Effector CD8-positive, alpha-beta T cell (primary cell): ENCODE data around the gene PCNT.
"Not testable (repeated sequence)": the region's sequence is repeated elsewhere in the genome, so short reads cannot be mapped to it uniquely, and the experiment has no call there.

ENCODE experiments used
- DNase-seq: peaks from one replicate; lab custom pipeline; 2025; lab: John Stamatoyannopoulos, UW

PCNT gene

DNA sequence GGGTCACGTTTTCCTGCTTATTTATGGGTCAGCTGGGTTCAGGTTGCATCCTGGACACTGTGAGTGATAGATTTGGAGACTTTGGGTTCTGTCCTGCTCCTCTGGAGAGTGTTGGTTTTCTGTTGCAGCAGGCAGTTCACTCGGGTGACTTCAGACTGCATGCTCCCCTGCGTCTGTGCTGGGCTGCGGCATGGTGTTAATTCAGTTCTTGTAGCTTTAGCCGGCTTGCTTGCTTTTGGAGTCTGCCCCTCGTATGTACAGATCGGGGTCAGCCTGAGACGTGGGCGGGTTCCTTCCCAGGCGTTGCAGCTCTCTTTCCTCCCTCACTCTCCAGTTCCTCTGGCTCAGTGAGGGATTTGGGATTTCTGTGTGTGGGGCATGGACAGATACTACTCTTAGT lies 38.0 kb downstream of the PCNT start:
- no peak for DNase-seq

DNA sequence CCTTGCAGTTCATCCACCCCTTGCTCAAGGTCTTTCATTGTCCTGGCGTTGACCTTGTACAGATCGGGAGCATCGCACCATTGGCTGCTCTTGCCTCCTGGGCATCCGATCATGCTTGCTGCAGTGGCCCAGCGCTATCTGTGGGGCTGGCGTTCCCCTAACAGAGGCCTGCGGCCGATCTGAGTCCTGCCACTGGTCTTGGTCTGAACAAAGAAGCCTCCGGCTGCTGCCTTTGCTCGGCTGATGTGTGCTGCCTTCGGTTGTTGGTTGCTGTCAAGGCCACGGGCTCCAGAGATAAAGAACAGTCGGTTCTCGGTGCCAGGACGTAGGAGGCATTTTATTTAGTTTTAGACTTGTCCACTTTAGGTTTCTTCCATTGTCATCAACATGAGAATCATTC lies 39.0 kb downstream of the PCNT start:
- no peak for DNase-seq

DNA sequence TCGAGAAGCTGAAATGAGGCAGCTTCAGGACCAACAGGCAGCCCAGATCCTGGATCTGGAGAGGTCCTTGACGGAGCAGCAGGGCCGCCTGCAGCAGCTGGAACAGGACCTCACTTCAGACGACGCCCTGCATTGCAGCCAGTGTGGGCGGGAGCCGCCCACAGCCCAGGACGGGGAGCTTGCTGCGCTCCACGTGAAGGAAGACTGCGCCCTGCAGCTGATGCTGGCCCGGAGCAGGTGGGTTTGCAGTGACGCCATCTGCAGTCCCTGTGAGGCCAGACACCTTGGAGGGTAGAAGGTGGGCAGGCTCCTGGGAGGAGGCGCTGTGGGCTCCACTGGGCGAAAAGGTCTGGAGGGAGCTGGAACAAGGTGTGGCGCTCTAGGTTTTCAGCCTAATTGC lies 39.7 kb downstream of the PCNT start:
- no peak for DNase-seq

DNA sequence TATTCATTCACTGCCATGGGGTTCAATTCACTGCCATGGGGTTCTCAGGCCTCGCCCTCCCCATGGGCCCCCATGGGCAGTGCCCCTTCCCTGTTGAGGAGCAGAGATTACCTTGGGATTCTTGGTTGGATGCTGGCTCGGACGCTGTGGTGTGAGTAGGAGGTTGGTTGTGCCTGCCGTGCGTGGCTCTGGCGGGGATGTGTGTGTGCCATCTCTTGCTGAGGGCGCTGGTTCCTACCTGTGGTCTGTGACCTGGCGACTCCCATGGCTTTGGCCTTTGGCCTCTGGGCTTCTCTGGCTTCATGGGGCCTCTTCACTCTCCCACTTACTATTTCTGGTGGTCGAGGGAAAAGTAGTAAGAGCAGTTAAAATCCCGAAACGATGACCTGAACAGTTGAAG lies 42.1 kb downstream of the PCNT start:
- DNase-seq: no peak

DNA sequence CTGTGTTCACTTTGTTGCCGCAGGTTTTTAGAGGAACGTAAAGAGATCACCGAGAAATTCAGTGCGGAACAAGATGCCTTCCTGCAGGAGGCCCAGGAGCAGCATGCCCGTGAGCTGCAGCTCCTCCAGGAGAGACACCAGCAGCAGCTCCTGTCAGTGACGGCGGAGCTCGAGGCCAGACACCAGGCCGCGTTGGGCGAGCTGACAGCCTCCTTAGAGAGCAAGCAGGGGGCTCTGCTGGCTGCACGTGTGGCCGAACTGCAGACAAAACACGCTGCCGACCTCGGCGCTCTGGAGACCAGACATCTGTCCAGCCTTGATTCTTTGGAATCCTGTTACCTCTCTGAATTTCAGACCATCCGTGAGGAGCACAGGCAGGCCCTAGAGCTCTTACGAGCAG lies 42.6 kb downstream of the PCNT start:
- no peak for DNase-seq

DNA sequence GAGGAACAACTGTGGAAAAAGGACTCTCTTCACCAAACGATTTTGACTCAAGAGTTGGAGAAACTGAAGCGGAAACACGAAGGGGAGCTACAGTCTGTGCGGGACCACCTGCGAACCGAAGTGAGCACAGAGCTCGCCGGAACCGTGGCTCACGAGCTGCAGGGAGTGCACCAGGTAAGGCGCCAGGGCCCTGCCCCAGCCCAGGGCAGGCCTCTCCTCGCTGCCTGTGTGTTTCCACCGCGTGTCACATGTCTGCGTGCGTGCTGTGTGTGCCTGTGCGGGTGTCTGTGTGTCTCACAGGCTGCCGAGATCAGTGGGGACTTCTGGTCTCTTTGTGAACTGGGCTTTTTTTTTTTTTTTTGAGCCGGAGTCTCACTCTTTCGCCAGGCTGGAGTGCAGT lies 43.0 kb downstream of the PCNT start:
- DNase-seq: no peak

DNA sequence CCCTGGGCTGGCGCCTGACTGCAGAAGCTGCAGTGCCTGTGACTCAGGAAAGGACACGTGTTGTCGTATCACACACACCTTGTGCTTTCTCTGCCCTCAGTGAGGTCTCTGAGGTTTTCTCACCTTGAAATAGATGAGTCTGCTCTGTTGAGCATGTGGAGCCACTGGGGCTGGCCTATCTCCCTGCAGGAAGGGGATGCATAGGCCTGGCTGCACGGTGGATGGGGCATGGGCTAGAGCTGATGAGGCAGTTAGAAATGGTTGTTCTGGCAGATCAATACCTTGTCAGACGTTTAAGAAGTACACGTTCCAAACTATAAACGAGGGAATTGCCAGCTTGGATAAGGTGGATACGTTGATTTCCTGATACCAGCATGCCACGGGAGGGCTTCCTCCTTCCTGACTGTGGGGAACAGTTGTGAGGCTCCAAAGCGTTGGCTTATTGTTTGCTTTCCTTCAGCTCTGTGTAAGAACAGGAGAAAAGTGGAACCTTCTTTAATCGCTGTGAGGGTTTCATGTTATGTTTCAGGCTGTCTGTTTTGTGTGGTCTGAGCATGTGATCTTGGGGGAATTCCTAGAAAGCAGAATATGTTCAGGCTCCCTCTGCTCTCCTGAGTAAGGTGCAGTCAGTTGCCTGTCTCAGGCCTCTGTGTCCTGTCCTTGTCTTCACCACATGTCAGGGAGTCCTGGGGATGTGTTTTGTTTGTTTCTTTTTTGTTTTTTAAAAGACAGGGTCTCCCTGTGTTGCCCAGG lies 44.8 kb downstream of the PCNT start:
- no peak for DNase-seq

DNA sequence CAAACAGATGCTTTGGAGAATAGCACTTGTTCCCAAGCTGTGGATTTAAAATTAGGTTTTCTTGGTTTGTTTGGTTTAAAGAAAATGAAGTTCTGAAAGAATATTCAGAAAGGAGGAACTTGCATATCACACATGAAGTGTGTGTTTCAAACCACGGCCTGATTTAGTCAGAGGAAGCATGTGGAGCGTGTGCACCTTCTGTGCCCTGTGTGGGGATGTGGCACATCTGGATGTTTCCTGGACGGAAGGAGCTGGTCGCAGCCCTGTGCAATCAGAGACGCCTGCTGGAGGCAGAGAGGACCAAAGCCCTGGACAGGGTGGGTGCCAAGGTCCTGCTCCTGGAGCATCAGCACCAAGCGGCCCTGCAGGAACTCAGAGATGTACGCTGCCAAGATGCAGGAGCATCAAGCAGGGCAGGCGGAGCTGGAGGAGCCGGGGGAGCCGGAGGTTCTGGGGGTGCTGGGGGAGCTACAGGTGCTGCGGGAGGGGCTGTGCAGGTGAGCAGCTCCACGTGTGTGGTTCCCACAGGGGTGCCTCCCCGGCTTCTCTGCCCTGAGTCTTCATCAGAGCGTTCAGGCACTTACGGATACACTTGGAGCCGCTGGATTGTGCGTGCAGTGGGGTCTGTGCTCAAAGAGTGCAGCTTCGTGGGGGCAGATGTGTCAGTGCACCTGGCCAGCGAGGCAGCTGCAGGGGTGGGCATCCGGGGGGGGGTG lies 45.7 kb downstream of the PCNT start:
- no peak for DNase-seq

DNA sequence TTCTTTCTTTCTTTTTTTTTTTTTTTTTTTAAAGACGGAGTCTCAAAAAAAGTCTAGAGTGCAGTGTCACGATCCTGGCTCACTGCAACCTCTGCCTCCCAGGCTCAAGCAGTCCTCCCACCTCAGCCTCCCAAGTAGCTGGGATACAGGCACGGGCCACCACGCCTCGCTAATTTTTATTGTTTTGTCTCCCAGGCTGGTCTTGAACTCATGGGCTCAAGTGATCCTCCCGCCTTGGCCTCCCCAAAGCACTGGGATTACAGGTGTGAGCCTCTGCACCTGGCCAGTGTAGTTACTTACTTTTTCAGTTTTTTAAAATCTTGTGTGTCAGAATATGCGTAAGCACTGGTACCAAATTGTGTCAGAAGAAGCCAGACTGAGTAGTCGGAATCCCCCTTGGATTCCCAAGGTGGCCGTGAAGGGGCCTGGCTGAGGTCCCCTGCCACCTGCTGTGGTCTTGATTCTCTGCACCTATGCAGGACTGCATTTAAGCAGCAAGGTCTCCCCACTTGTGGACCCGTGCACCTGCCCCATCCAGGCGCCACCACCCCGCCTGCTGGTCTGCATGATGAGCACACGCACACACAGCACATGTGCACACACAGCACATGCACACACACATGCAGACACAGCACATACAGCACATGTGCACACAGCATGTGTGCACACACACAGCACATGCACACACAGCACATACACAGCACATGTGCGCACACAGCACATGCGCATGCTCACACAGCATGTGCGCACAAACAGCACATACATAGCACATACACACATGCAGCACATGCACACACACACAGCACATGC lies 47.5 kb downstream of the PCNT start:
- DNase-seq: no peak

DNA sequence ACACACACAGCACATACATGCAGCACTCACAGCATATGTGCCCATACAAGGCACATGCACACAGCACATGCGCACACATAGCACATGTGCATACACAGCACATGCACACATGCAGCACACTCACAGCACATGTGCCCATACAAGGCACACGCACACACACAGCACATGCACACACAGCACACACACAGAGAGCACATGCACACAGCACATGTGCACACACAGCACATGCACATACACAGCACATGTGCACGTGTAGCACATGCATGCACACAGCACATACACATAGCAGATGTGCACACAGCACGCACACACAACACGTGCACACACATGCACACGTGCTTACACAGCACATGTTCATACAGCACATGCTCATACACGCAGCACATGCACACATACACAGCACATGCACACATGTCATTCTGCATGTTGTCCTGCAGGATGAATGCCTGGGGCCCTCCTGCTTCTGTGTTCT lies 48.1 kb downstream of the PCNT start:
- no peak for DNase-seq

DNA sequence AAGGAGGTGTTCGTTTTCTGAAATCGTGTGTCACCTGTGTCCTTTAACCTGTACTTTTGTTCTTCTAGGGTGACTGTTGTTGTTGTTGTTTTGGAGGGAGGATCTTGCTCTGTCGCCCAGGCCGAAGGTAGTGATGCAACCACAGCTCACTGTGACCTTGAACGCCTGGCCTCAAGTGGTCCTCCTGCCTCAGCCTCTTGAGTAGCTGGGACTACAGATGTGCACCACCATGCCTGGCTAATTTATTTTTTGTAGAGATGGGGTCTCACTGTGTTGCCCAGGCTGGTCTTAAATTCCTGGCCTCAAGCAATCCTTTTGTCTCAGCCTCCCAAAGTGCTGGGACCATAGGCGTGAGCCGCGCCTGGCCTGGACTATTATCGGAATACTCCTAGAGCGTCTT lies 49.0 kb downstream of the PCNT start:
- DNase-seq: not testable (repeated sequence)

DNA sequence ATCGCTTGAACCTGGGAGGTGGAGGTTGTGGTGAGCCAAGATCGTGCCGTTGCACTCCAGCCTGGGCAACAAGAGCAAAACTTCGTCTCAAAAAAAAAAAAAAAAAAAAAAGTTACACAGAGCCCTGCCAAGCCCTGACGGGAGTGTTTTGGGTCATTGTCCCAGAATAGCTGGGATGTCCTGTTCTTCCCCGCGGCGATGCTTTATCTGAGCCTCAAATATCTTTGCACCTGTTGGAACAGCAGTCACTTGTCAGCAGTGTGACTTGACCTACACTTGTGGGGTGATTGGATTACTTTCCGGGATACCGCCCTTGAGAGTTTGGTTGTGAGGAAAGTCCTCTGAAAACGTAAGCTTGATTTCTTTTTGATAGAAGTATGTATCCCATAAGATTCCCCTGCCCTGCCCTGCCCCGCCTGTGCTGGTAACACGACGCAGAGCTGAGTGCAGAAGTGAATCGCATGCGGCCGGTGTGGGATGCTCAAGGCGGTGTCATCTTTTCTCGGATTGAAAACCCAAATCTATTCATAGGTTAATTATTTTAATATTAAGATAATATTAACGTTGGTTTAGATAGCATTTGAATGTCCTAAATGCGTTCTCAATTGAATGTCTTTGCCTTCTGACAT lies 50.9 kb downstream of the PCNT start:
- no peak for DNase-seq

DNA sequence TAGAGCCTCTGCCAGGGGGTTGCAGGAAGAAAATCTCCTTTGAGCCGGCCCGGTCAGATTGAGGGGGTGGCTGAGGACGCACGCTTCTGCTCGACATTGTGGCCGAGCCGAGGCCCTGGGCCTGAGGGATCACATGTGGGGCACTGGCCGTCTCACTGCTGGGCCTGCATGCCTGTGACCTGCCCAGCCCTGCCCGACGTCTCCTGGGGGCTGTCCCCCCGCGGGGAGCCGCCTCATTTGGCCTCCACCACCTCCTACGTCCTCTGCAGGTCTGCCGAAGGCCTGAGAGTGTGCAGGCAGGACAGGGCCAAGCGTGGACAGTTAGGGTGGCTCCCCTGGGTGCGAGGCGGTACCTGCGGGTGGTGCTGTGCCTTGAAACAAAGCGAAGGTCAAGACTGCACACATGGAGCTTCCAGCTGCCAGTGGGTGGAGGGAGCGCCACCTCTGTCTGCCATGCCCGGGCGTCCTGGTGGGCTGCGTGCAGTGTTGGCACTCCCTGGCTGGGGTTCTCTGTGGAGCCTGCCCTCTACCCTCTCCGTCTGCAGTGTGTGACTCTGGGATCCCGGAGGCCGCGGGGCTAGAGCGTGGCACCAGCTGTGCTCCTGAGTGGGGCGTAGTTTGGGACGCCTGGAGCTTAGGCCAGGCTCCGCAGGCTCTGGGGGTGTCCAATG lies 51.7 kb downstream of the PCNT start:
- no peak for DNase-seq

DNA sequence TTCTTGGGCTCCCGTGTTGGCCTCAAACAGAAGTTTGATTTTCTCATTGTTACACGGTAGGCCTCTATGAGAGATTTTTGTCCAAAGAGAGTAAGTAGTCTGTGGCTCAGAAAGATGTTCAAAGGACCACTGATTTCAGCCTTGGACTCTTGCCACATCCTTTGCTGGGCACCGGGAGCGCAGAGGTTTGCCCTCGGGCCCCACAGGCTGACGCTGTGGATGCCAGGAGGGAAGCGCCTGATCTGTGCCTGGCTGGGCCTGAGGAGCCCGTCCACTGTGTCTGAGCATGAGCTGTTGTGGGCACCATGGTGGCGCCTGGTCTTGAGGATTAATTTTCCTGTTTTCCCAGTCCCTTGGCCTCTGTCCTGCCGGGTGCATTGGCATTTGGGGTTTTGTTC lies 52.3 kb downstream of the PCNT start:
- no peak for DNase-seq

DNA sequence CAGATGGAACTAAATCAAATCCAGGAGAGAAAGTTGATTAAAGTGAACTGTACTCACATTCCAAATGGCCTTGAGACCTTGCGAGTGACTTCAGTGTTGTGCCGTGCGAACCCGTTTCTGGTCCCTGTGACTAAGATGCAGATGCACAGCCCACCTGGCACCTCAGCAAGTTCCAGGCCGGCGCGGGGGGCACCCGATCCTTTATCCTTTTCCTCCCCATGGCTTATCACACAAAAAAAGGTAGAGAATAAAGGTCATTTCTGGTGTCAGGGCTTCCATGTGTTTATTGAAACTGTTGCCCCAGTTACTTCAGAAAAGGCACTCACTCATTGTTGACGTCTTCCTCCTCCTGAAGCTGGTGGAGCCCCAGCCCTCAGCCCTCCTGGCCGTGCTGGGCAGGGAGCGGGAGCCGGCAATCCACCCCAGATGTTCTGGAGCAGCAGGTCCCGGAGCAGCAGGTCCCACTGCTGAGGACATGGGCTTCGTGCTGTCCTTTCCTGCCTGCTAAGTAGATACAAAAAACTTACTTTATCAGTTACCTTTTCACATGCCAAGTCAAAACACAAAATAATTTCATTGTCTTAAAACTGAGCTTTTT lies 53.0 kb downstream of the PCNT start:
- no peak for DNase-seq

DNA sequence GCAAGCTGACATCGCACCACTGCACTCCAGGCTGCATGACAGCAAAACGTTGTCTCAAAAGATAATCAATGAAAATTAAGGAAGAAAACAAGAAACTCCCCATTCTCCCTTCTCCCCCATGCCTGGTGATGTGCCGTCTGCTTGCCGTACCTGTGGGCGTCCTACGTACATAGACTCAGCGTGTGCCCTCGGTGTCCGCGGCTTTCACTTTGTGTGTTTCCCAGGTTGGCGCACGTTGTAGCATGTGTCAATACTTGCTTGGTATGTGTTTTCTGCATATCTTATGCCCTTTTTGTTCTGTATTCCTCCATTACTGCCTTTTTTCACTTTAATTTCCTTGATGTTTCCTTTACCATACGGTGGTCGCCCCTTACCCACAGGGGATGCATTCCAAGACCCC lies 53.8 kb downstream of the PCNT start:
- DNase-seq: no peak

DNA sequence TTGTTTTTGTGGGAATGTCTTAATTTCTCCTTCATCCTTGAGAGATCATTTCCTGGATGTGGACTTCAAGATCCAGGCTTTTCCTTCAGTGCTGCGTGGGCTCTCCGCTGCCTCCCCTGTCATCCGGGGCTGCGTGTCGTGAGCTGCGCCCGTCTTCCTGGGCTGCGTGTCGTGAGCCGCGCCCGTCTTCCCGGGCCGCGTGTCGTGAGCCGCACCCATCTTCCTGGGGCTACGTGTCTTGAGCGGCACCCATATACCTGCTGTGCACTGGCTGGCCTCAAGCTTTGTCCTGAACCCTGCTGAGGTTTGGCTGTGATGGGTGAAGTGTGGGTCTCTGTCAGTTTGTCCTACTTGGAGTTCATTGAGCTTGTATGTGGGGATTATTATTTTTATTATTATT lies 55.1 kb downstream of the PCNT start:
- no peak for DNase-seq

DNA sequence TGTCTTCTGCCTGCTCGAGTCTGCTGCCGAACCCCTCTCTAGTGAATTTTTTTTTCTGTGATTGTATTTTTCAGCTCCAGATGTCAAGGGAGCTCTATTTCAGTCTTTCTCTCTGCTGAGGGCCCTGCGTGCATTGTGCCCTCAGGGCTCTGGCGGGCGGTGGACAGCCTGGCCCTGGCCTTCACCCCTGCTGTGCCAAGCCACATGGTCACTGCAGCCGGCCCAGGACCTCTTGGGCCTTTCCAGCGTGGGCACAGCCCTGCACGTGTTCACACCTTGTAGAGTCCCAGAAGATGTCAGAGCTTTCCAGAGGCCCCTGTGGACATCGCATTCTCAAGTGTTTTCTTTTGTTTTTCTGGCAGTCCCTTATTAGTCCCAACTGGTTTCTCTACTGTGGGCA lies 55.7 kb downstream of the PCNT start:
- DNase-seq: no peak

DNA sequence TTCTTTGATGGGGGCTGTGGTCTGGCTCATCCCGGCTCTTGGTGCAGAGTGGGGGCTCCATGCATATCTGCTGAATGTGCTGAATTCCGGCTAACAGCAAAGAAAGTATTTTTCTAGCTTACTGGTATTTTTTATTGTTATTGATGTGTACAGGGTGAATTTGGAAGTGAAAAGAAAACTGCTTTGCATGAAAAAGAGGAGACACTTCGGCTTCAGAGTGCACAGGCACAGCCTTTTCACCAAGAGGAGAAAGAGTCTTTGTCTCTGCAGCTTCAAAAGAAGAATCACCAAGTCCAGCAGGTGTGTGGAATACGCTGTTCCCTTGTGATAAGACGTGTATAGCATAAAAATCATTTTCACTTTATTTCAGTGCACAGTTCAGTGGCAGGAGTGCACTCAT lies 57.6 kb downstream of the PCNT start:
- DNase-seq: no peak

DNA sequence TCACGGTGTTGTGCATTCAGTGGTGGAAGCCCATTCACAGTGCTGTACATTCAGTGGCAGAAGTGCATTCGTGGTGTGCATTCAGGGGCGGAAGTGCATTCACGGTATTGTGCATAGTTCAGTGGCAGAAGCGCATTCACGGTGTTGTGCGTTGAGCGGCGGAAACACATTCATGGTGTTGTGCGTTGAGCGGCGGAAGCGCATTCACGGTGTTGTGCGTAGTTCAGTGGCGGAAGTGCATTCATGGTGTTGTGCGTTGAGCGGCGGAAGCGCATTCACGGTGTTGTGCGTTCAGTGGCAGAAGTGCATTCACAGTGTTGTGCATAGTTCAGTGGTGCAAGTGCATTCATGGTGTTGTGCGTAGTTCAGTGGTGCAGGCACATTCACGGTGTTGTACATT lies 60.6 kb downstream of the PCNT start:
- no peak for DNase-seq
